ENCODE results near the gene PARD3.
A peak's percentile ranks its signal among the peaks of the same experiment; 100 is the strongest.

The PARD3 gene

DNA sequence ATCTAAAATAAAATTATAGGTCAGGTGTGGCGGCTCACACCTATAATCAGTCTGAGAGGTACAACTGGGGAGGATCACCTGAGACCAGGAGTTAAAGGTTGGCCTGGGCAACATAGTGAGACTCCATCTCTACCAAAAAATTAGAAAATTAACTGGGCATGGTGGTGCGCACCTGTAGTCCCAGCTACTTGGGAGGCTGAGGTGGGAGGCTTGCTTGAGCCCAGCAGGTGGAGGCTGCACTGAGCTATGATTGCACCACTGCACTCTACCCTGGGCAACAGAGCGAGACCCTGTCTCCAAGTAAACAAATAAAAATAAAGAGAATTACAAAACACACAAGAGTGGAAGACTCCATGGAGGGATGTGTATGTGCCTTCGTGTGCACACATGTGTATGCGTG, 171.5 kb downstream of the PARD3 start:
- DNase-seq, result no peak

DNA sequence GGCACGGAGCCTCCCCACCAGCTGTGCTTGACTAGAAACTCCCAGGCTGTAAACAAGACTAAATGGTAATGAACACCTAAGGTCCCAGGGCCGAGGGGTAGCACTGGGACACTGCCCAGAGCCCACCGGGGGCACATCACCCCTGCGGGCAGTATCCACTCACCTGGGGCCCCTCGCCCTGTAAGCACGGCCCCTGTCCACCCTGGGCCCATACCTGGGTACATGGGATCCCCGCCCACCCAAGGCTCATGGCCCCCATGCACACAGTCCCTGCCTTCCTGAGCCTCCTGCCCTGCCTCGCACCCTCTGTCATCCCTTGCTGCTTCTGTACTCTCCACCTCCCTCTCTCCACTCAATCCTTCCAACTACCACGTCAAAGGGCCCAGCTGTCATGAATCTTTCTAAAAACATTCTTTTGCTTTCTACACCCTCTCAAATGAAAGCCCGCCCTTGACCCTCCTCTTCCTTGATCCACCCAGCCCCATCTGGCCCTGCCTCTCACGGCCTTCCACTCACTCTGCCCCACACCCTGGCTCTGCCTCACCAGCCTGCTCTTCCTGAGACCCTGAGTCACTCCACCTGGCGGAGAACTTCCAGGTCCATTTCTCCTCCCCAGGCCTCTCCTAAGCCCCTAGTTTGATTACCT, 173.1 kb downstream of the PARD3 start:
- DNase-seq, result no peak

DNA sequence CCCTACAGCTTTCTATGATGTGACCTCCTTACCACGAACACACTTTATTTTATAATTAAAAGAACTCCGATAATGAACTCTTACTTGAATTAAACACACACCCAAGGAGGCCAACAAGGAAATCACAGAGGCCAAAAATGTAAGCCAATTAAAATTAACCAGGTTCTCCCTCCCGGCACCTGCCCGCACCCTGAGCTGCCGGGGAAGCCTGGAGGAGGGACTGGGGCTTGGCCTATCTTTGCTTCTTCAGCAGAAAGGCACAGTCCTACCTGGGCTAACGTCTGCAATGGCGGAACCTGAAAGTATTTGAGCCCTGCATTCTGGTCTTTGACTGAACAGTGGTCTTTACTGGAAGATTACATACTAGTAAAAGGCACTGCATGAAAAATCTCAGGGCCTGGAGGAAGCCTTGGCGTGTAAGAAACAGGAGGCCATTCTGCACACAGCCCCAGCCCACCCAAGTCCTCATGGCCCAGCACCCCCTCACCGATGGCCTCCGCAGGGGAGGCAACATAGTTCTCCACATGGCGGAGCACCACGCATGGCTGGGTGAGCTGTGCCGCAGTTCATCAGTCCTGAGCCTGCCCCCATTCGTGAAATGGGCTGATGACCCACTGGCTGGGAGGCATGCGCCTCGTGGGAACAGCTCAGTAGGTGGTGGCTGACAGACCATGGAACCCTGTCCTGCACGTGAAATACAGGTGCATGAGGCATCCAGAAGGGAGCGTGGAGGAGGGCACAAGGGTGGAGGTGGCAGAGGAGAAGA, 173.8 kb downstream of the PARD3 start:
- no peak for DNase-seq

DNA sequence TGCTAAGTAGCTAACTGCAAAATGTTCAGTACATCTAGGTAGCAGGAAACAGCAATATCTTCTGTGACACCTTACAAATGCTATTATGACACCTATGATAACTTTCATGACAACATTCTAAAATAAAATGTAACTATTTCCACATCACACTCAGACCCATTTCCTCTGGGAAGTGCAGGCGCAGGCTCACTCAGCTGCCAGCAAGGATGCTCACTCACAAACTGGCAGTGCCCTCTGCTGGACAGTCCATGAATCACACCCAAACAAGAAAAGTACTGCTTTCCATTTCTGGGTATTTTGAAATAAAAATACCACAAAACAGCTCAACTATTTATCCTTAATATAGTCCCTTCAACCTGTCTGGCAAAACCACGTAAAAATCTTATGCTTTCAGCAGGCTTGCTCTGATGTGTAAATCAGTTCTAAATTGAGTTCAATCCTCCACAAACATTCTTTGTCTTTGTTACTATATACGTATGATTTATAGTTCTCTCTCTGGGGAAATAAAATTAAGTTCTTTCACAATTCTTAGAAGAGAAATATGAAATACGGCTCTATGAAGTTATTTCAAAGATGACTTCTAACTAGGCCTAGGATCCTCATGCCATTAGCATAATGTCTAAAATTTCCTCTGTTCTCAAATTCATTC, 176.6 kb downstream of the PARD3 start:
- peak; percentile 71 for DNase-seq

DNA sequence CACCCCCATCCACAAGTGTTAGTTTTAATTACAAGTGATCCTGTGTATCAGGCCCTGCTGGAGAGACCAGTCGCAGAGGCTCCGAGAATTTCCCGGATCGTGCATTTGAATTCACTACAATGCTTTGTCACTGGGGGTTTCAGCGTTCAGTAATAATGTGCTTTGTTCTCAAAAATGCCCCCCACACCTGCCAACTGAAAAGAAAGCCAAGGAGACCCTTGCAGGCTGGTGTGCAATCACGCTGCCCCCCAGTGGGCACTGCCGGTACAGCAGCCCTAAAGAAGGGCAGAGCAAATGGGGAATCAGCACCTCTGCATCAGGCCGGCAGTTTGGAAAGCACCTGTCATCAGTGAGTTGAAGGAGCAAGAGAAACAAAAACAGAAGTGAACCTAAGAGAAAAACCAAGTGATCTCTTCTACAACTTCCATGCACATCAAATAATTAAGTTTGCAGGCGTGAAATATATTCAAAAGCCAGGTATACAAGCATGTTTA, 177.6 kb downstream of the PARD3 start:
- DNase-seq, result peak; percentile 37

DNA sequence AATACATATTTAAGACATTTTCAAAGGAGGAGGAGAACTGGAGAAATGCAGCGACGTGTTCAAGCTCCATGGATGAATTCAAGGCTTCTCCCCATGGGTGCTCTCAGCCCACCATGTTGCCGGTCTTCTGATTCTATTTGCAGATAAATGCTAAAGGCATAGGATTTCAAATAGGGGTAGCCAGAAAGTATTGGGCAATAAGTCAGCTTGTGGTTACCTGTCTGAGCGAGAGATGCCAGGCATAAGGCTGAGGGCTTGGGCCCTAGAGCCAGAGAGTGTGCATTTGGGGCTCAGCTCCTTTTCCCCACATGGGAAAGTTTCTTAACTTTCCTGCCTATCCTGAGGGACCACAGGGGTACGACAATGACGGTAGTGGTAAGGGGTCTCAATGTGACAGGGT, 180.0 kb downstream of the PARD3 start:
- no peak for DNase-seq

DNA sequence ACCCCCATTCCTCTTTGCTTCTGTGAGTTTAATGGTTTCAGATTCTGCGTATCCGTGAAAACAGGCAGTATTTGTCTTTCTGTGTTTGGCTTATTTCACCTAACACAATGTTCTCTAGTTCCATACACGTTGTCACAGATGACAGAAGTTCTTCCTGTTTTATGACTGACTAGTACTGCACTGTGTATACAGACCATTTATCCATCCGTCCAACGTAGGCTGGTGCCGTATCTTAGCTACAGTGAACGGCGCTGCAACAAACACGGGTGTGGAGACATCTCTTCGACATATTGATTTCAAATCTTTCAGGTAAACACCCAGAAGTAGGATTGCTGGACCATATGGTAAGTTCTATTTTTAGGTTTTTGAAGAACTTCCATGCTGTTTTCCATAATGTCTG, 181.7 kb downstream of the PARD3 start:
- no peak for DNase-seq

DNA sequence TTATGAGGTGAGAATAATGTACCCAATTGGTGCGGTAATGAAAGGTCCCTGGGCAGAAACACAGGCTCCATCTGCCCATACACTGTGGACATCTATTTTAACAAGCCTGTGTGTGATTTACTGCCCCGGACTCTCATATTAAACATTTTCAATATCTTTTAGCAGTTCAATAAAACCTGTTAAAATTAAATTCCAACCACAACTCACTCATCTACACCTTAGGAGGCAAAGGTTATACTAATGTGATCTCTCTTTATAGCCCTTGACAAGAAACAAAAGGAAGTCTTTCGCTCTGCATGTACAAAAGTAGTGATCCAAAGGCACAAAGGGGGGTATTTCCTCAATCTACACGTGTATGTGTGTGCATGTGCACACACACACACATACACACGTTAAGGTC, 186.0 kb downstream of the PARD3 start:
- DNase-seq, result no peak

DNA sequence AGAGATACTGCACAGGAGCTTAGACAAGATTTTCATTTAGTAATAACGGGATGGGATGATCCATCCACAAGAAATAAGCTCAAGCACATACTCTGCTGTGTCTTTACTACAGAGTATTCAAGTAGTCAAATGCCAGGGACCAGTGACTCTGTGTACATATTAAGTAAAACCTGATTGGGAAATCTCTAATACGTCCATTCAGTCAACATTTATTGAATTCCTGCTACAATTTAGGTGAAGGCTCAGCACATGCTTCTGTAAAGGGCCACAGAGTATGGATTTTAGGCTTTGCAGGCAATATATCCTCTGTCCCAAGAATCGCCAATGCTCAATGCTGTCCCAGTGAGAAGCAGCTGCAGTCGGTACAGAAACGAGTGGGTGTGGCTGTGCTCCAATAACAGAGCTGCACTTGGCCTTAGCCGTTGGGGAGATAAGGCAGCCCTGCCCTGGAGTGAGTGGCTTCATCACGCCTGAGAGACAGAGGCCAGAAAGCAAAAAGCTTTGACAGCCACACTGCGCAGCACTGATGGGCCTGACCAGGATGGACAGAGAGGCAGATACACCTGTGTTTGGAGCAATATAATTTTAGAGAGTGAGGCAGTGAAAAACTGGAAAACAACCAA, 186.8 kb downstream of the PARD3 start:
- DNase-seq, result peak; percentile 61

DNA sequence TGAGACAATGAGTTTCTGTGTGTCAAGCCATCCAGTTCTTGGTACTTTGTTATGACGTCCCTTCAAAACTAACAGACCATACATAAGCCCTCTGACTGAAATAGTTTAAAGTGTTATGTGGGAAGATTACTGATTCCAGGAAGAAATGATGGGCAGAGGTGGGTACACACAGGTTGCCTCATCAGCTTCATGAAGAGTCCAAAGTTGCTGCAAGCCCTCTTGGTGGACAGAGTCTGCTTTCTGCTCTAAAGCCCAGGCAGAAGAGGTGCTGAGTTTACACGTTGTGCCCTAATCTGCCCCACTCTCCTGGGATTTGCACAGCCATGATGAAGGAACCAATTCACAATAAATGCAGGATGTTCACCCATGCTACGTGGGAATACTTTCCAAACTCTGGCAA, 187.4 kb downstream of the PARD3 start:
- DNase-seq, result no peak

DNA sequence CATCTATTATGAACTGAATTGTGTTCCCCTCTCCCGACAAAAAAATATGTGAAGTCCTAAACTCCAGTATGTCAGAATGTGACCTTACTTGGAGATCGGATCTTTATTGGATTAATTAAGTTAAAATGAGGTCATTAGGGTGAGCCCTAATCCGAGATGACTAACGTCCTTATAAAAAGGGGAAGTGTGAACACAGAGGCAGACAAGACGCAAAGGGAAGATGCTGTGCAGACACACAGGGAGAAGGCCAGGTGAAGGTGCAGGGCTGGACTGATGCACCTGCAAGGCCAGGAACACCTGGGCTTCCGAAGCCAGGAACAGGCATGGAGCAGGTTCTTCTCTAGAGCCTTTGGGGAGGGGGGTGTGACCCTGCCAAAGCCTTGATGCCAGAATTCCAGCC, 187.8 kb downstream of the PARD3 start:
- no peak for DNase-seq

DNA sequence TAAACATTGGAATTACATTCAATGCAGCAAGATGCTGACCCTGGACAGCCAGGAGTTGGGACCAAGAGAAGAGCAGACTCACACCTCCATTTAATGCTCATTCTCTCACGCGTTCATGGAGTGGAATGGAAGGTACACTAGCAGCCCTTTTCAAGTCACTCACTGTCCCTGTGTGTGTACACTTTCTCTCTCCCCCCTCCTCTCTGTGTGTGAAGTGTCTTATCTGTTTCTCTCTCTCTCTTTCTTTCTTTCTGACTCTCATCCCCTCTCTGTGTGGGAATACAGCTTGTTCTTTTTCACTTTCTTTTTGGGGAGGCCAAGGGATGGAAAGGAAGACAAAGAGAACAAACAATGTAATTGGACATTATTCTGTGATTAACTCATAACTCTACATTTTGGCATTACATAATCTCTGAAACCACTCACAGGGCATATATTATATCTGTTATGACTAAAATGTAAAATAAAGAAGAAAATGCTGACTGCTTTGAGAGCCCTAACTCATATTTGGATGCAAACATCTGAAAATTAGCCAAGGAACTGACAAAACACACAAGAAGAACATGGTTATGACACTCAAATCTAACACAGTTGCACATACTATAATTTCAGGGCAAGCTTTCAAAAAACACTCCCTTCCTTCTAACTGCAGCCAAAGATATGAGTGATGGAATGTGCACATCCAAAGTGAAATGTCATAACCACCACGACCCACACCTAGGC, 188.8 kb downstream of the PARD3 start:
- DNase-seq, result no peak

DNA sequence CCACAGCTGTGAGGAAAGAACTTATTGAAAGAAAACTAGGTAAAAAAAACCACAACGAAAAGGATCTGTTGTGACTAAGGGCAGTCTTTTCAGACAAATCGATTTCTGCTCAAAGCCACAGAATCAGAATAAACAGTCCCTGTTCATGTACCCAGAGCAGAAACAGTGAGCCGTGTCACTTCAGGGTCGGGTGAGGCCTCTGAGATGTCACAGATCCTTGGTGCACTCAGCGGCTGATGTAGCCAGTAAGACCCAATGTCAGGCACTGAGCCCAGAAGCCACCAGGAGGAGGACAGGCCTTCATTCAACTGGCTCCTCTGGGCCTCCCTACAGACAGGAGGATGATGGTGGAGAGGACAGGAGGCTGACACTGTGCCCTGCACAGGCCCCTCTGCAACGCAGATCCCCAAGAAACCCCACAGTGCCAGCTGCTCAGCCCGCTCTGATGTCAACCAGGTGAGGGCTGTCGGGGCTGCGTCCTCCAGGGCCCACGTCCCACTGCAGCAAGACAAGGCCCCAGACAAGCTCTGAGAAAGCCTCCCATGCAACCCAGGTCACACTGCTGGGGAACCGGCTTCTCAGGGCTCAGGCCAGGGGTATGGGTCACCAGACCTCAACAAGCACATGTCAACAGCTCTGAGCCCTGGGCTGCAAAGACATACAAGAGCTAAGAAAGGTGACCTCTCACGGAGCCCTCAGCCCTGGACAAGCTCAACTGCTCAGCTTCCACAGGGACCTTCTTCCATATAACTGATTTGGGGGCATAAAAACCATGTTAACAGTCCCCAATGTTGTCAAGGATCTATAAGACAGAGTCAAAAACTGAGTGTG, 190.6 kb downstream of the PARD3 start:
- DNase-seq, result no peak

DNA sequence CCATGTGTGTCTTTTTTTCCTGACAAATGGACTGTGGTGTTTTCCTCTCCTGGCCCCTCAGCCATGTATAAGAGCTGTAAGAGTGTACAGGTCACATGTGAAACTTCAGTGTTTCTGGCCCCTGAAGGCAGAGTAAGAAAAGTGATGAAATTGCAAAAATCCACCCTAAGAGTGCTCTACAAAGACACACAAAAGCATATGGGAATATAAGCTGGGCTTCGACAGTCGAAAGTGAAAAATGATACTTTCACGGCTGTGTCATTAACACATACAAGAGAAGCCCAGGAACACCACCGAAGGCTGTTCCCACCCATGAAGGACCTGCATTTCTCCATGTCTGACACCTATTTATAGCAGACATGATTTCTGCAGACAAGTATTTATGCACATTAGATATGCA, 192.2 kb downstream of the PARD3 start:
- DNase-seq, result no peak

DNA sequence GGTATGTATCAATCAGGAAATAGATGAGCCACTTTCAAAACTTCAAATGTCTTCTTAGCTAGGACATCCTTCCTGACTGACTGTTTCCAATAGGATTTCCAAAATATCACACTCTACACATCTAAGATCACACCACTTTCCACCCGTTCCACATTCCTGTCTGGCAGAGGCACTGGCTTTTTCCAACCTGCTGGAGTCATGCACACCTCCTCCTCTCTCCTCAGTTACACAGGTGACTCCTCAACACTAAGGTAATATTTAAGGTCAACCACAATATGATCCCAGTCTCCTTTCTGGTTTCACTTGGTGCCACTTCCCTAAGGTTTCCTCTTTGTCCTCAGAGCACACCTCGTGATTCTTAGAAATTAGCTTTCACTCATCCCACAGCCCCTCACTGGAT, 196.5 kb downstream of the PARD3 start:
- DNase-seq, result no peak

DNA sequence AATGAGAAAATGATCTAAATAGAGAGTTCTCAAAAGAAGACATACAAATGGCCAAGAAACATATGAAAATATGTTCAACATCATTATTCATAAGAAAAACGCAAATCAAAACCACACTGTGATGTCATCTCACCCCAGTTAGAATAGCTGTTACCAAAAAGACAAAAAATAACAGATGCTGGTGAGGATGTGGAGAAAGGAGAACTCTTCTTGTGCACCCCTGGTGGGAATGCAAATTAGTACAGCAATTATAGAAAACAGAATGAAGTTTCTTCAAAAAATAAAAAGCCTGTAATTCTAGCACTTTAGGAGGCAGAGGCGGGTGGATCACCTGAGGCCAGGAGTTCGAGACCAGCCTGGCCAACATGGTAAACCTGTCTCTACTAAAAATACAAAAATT, 199.3 kb downstream of the PARD3 start:
- DNase-seq, result no peak

DNA sequence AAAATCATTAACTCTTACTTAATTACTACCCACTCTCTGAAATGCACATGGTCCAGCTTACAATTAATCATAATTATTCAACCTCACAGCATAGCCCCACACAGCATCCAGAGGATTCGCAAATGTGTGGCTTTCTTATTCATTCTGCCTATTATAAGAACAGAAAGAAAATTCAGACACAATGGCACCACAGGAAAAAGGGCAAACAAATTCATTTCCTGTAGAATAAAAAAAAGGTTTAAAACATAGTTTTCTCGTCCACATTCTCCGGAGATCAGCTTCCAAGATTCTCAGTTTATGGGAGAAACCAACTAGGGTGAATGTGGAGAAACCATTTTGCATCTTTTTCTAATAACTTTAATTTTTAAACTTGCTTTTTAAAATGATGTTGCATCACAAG, 201.6 kb downstream of the PARD3 start:
- DNase-seq, result no peak

DNA sequence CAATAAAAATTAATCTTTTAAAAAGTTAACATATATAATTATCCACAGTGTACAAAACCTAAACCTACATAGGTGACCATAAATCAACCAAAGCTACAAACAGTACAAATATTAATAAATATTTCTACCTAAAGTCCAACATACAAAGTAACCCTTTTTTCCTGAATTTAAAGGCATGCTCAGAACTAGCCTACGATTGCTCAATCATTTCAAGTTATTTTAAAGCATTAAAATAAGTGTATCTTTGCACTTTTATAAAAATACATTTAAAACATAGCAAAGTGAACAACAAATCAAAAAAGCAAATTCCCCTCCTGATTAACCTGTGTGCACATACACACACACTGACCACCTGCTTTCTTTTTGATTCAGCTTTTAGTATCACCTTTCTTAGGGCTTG, 202.2 kb downstream of the PARD3 start:
- no peak for DNase-seq

DNA sequence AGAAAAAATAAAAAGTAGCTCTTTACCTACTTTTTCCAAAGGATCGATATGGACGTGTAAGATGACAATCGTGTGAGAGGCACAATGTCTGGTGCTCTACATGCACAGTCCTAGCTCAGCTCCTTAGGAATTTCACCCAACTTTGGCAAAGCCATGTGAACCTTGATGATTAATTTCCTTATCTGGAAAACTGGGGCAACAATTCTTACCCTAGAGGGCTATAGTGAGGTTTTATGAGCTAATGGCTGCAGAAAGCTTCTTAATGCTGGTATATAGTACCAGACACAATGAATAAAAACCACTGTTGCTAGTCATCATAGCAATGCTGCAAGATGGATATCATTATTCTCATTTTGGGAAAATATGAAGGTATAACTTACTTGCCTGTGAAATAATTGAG, 202.7 kb downstream of the PARD3 start:
- no peak for DNase-seq

DNA sequence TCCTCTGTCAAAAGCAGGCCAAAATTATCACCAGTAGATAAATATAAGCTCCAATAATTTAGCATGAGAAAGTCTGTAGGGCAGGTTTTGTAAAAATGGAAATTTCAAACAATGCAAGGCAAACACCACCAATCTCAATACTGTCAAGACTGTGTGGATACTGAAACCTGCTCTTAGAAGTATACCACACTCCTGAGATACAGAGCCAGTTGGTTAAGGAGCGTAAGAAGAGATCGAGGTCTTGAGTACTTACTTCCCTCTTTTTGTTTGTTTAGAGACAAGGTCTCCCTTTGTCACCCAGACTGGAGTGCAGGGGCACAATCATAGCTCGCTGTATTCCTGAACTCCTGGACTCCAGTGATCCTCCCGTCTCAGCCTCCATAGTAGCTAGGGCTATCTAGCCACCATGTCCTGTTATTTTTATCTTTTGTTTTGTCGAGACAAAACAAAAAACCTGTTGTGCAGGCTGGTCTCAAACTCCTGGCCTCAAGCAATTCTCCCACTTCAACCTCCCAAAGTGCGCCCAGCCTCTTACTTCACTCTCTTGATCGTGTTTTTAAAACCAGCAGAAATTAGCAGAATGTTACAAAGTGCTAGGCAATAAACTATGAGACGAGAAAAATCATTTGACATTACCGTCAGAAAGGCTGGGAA, 205.7 kb downstream of the PARD3 start:
- no peak for DNase-seq

DNA sequence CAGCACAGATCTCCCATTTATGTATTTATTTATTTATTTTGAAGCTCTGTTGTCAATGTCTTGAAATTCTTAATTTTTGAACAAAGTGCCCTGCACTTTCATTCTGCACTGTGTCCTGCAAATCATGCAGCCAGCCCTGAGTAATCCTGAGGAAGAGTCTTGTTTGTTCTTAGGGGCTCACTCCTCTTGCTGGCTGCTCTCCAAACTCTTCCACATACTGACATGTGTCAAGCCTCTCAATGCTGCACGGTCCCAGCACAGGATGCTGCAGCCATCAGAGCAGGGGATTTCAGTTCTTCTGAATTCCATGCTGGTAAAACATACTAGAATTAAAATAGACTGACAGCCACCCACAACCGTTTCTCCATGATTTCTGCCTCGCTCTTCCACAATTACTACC, 207.2 kb downstream of the PARD3 start:
- no peak for DNase-seq

DNA sequence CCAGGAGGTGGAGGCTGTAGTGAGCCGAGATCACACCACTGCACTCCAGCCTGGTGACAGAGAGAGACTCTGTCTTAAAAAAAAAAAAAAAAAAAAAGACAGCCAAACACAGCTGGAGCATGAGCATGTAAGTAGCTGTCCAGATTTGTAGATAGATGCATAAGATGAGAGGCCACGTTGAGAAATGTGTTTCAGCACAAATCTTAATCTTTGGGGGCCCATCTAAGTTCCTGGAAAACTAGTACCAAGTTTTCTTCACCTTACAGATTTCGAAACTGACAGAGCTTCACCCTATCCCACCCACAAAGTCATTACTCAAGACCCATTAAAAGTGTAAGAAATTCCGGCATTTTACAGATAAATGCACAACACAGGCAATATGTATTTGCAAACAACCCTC, 208.2 kb downstream of the PARD3 start:
- DNase-seq, result no peak

Data from hematopoietic multipotent progenitor cell treated with erythropoietin and hydrocortisone succinate and interleukin-3 and kit ligand, for 8 days (in vitro differentiated cells).